Cardiac muscle cell (in vitro differentiated cells and primary cell): ENCODE data around the gene SIL1. TPM values are rescaled to one million over a fixed set of nuclear protein-coding genes. Genes with fewer than 3 reads are reported as not detected.
A peak's percentile ranks its signal among the peaks of the same experiment; 100 is the strongest.

Experiments used
- DNase-seq, 2 donors: peaks; one replicate each; pipeline versions ENCODE4 v3.0.0 to v3.0.0-alpha.2; 2010 to 2017; ENCODE audit warnings: low read depth in 1 of 2, low spot score in 1 of 2
- H3K27ac ChIP-seq: fragments of 200-600 bp; sonication (generic); 2 replicates; pipeline ENCODE4 v1.5.1; 2016
- H3K27me3 ChIP-seq: fragments of 200-600 bp; sonication (generic); 2 replicates; pipeline ENCODE4 v1.6.0; 2016; ENCODE audit warnings: control low read depth
- H3K36me3 ChIP-seq: fragments of 200-600 bp; sonication (generic); 2 replicates; pipeline ENCODE4 v1.5.1; 2016; ENCODE audit warnings: control low read depth
- H3K4me1 ChIP-seq: fragments of 200-600 bp; sonication (generic); 2 replicates; pipeline ENCODE4 v1.8.1; 2017; ENCODE audit warnings: low read depth, mild to moderate bottlenecking, mixed run types
- H3K4me3 ChIP-seq: fragments of 200-600 bp; sonication (generic); 2 replicates; pipeline ENCODE4 v1.5.1; 2016; ENCODE audit warnings: mild to moderate bottlenecking
- H3K9me3 ChIP-seq: fragments of 200-600 bp; sonication (generic); 2 replicates; pipeline ENCODE4 v1.5.1; 2017; ENCODE audit warnings: low read depth, mild to moderate bottlenecking, control low read depth
- CTCF ChIP-seq: IDR thresholded peaks from 2 replicates; pipeline ENCODE4 v1.5.1; 2012; ENCODE audit warnings: low read depth, mild to moderate bottlenecking, low read length
- polyA plus RNA-seq: library from polyadenylated mRNA; unstranded; fragments of >200 nt; fragmentation: Nextera tagmentation; extraction: Ambion mirVana; gene quantifications from 2 replicates; pipeline ENCODE4 v1.2.1, GENCODE V29; 2016
- total RNA-seq: library from RNA; depleted of rRNA; stranded (reverse); fragments of >200 nt; gene quantifications from 2 replicates; pipeline ENCODE4 v1.2.3, GENCODE V29; 2016

The SIL1 gene
- total and polyA plus RNA-seq, 2 experiments from 2014 or later, result 40.5 to 49.8 TPM

- Histone ChIP-seq H3K9me3 (no peaks in the 10 kb centered on the region), H3K27ac (peak overlapping the region; percentile 20), H3K27me3 (no peaks in the 10 kb centered on the region), H3K4me3 (no peak overlapping the region), H3K4me1 (peaks cover 22% of the 10 kb centered on the region), H3K36me3 (no peaks in the 10 kb centered on the region)
- peak in 1 of 2 donors; percentile 92 for DNase-seq
- TF ChIP-seq CTCF, result no peak
Measured at GRCh38 chr5:139190125-139190524, 8.0 kb downstream of the SIL1 start.

GRCh38 chr5:139188558-139189270 is 9.5 kb downstream of the SIL1 start:
- H3K27ac ChIP-seq, result peak overlapping the region; percentile 76
- DNase-seq, result no peak

GRCh38 chr5:139186752-139187326 is 11.3 kb downstream of the SIL1 start:
- Histone ChIP-seq H3K9me3 (no peaks in the 10 kb centered on the region), H3K27ac (no peak overlapping the region), H3K4me1 (peaks cover 46% of the 10 kb centered on the region), H3K4me3 (no peak overlapping the region), H3K27me3 (no peaks in the 10 kb centered on the region), H3K36me3 (no peaks in the 10 kb centered on the region)
- no peak for DNase-seq
- no peak for TF ChIP-seq CTCF

More at GRCh38 chr5:139188558-139189270, 9.5 kb downstream of the SIL1 start:
- Histone ChIP-seq H3K4me3 (no peak overlapping the region), H3K36me3 (no peaks in the 10 kb centered on the region), H3K9me3 (no peaks in the 10 kb centered on the region), H3K4me1 (peaks cover 29% of the 10 kb centered on the region), H3K27me3 (no peaks in the 10 kb centered on the region)
- TF ChIP-seq CTCF, result no peak

GRCh38 chr5:139186261-139186660 is 11.9 kb downstream of the SIL1 start:
- no peak for TF ChIP-seq CTCF
- no peak overlapping the region for H3K4me3 ChIP-seq
- H3K36me3 ChIP-seq, result no peaks in the 10 kb centered on the region
- H3K9me3 ChIP-seq, result no peaks in the 10 kb centered on the region
- peaks cover 52% of the 10 kb centered on the region for H3K4me1 ChIP-seq
- peak in 1 of 2 donors; percentile 51 for DNase-seq
- no peak overlapping the region for H3K27ac ChIP-seq
- H3K27me3 ChIP-seq, result no peaks in the 10 kb centered on the region

GRCh38 chr5:139185589-139185988 is 12.6 kb downstream of the SIL1 start:
- H3K27ac ChIP-seq, result peak overlapping the region; percentile 35
- H3K4me3 ChIP-seq, result no peak overlapping the region
- H3K4me1 ChIP-seq, result peaks cover 58% of the 10 kb centered on the region
- H3K36me3 ChIP-seq, result no peaks in the 10 kb centered on the region
- H3K9me3 ChIP-seq, result no peaks in the 10 kb centered on the region
- TF ChIP-seq CTCF, result no peak
- DNase-seq, result no peak
- no peaks in the 10 kb centered on the region for H3K27me3 ChIP-seq
